Germinal center (tissue), 1 donor: ENCODE measurements around the gene NUAK1.
"Not testable (repeated sequence)": the region's sequence is repeated elsewhere in the genome, so short reads cannot be mapped to it uniquely, and the experiment has no call there.

Experiments used
- DNase-seq: peaks from one replicate; pipeline ENCODE4 v3.0.0; 2012; ENCODE audit warnings: mixed read lengths, low spot score

The NUAK1 gene

GRCh38 chr12:106033161-106033675 lies 105.5 kb downstream of the NUAK1 start:
- no peak for DNase-seq

GRCh38 chr12:106032623-106032925 lies 106.2 kb downstream of the NUAK1 start:
- DNase-seq = no peak

- DNase-seq = no peak
These were observed 106.8 kb downstream of the NUAK1 start for GRCh38 chr12:106031761-106032622.

- DNase-seq = no peak
These were observed 108.3 kb downstream of the NUAK1 start for GRCh38 chr12:106030210-106031071.

GRCh38 chr12:106029532-106029931 lies 109.2 kb downstream of the NUAK1 start:
- no peak for DNase-seq

GRCh38 chr12:106027911-106028310 lies 110.8 kb downstream of the NUAK1 start:
- DNase-seq = no peak

- DNase-seq = no peak
These were observed 111.5 kb downstream of the NUAK1 start for GRCh38 chr12:106027286-106027685.

- no peak for DNase-seq
These were observed 113.6 kb downstream of the NUAK1 start for GRCh38 chr12:106025129-106025528.

GRCh38 chr12:106023039-106023438 lies 115.7 kb downstream of the NUAK1 start:
- no peak for DNase-seq

- no peak for DNase-seq
These were observed 116.2 kb downstream of the NUAK1 start for GRCh38 chr12:106022568-106023012.

- DNase-seq = no peak
These were observed 117.2 kb downstream of the NUAK1 start for GRCh38 chr12:106021516-106021915.

GRCh38 chr12:106020736-106021135 lies 118.0 kb downstream of the NUAK1 start:
- no peak for DNase-seq

GRCh38 chr12:106019144-106019543 lies 119.6 kb downstream of the NUAK1 start:
- DNase-seq = no peak

- DNase-seq = no peak
These were observed 120.5 kb downstream of the NUAK1 start for GRCh38 chr12:106018286-106018685.

GRCh38 chr12:106016601-106017278 lies 122.0 kb downstream of the NUAK1 start:
- DNase-seq = not testable (repeated sequence)

GRCh38 chr12:106015646-106016045 lies 123.1 kb downstream of the NUAK1 start:
- DNase-seq = no peak

- DNase-seq = no peak
These were observed 124.8 kb downstream of the NUAK1 start for GRCh38 chr12:106013941-106014340.
